ENCODE results near the gene LPAR3.
"Not testable (repeated sequence)": the region's sequence is repeated elsewhere in the genome, so short reads cannot be mapped to it uniquely, and the experiment has no call there.

Gene LPAR3

GRCh38 chr1:84907095-84907827 lies 14.3 kb upstream of the LPAR3 start:
- no peak for DNase-seq (ENCODE audit: low read depth in 3 of 3, low spot score in 1 of 3)

GRCh38 chr1:84902727-84903126 lies 9.7 kb upstream of the LPAR3 start:
- not testable (repeated sequence) for DNase-seq (ENCODE audit: low read depth in 3 of 3, low spot score in 1 of 3)

- no peak for DNase-seq (ENCODE audit: low read depth in 3 of 3, low spot score in 1 of 3)
Measured at GRCh38 chr1:84899969-84900368, 7.0 kb upstream of the LPAR3 start.

- no peak for DNase-seq (ENCODE audit: low read depth in 3 of 3, low spot score in 1 of 3)
Measured at GRCh38 chr1:84896279-84896678, 3.3 kb upstream of the LPAR3 start.

GRCh38 chr1:84890566-84890965 lies 2.4 kb downstream of the LPAR3 start:
- DNase-seq (ENCODE audit: low read depth in 3 of 3, low spot score in 1 of 3), result no peak

GRCh38 chr1:84889437-84889836 lies 3.6 kb downstream of the LPAR3 start:
- no peak for DNase-seq (ENCODE audit: low read depth in 3 of 3, low spot score in 1 of 3)

GRCh38 chr1:84888753-84889152 lies 4.3 kb downstream of the LPAR3 start:
- peak in 2 of 3 donors; percentile 3 to 15 for DNase-seq (ENCODE audit: low read depth in 3 of 3, low spot score in 1 of 3)

GRCh38 chr1:84887261-84887934 lies 5.6 kb downstream of the LPAR3 start:
- DNase-seq (ENCODE audit: low read depth in 3 of 3, low spot score in 1 of 3), result no peak

- no peak for DNase-seq (ENCODE audit: low read depth in 3 of 3, low spot score in 1 of 3)
Measured at GRCh38 chr1:84885469-84885868, 7.5 kb downstream of the LPAR3 start.

- no peak for DNase-seq (ENCODE audit: low read depth in 3 of 3, low spot score in 1 of 3)
Measured at GRCh38 chr1:84884671-84885389, 8.2 kb downstream of the LPAR3 start.

- DNase-seq (ENCODE audit: low read depth in 3 of 3, low spot score in 1 of 3), result no peak
Measured at GRCh38 chr1:84883286-84883685, 9.7 kb downstream of the LPAR3 start.

- no peak for DNase-seq (ENCODE audit: low read depth in 3 of 3, low spot score in 1 of 3)
Measured at GRCh38 chr1:84877592-84877991, 15.4 kb downstream of the LPAR3 start.

GRCh38 chr1:84876353-84876752 lies 16.7 kb downstream of the LPAR3 start:
- DNase-seq (ENCODE audit: low read depth in 3 of 3, low spot score in 1 of 3), result no peak

GRCh38 chr1:84873366-84873765 lies 19.6 kb downstream of the LPAR3 start:
- no peak for DNase-seq (ENCODE audit: low read depth in 3 of 3, low spot score in 1 of 3)

- no peak for DNase-seq (ENCODE audit: low read depth in 3 of 3, low spot score in 1 of 3)
Measured at GRCh38 chr1:84872696-84873355, 20.2 kb downstream of the LPAR3 start.

- no peak for DNase-seq (ENCODE audit: low read depth in 3 of 3, low spot score in 1 of 3)
Measured at GRCh38 chr1:84871181-84871580, 21.8 kb downstream of the LPAR3 start.

GRCh38 chr1:84870591-84870990 lies 22.4 kb downstream of the LPAR3 start:
- DNase-seq (ENCODE audit: low read depth in 3 of 3, low spot score in 1 of 3), result no peak

GRCh38 chr1:84869720-84870119 lies 23.3 kb downstream of the LPAR3 start:
- DNase-seq (ENCODE audit: low read depth in 3 of 3, low spot score in 1 of 3), result no peak

GRCh38 chr1:84862810-84863251 lies 30.2 kb downstream of the LPAR3 start:
- peak in 2 of 3 donors; percentile 8 to 18 for DNase-seq (ENCODE audit: low read depth in 3 of 3, low spot score in 1 of 3)

- no peak for DNase-seq (ENCODE audit: low read depth in 3 of 3, low spot score in 1 of 3)
Measured at GRCh38 chr1:84861988-84862644, 30.9 kb downstream of the LPAR3 start.

GRCh38 chr1:84861516-84861915 lies 31.5 kb downstream of the LPAR3 start:
- no peak for DNase-seq (ENCODE audit: low read depth in 3 of 3, low spot score in 1 of 3)

All from stimulated activated CD4-positive, alpha-beta T cell treated with anti-CD3 and anti-CD28 coated beads, TNF-alpha, amount 100 ng/mL, for 1 hour (primary cell).